GM12874 (cell line): ENCODE data around the gene TFCP2.

Experiments used
- CTCF ChIP-seq: IDR thresholded peaks from 2 replicates; pipeline ENCODE4 v1.5.1; 2011; ENCODE audit warnings: low read depth, mild to moderate bottlenecking, control low read depth, low read length, moderate library complexity; ENCODE audit not compliant: insufficient read depth

The TFCP2 gene

GRCh38 chr12:51163795-51164194, 9.1 kb downstream of the TFCP2 start:
- TF ChIP-seq CTCF = no peak

DNA sequence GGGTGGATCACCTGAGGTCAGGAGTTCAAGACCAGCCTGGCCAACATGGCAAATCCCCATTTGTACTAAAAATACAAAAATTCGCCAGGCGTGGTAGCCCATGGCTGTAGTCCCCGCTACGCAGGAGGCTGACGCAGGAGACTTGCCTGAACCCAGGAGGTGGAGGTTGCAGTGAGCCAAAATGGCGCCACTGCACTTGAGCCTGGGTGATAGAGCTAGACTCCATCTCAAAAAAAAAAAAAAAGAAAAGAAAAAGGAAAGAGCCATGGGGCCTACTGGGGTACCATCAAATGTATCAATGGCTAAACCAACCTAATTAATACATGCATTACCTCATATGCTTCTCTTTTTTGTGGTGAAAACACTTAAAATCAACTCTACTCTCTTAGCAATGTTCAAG, 10.7 kb downstream of the TFCP2 start:
- TF ChIP-seq CTCF = no peak

GRCh38 chr12:51160814-51161459, 12.0 kb downstream of the TFCP2 start:
- TF ChIP-seq CTCF = no peak

DNA sequence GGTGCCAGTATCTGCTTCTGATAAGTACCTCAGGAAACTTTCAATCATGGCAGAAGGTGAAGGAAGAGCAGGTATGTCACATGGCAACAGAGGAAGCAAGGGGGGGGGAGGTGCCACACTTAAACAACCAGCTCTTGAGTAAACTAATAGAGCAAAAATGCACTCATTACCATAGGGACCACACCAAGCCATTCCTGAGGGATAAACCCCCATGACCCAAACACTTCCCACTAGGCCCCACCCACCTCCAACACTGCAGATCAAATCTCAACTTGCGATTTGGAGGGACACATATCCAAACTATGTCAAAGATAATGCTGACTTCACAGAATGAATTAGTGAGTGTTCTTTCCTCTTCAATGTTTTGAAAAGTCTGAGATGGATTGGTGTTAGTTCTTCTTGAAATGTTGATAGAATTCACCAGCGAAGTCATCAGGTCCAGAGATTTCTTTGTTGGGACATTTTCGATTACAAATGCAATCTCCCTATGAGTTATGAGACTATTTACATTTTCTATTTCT, 16.6 kb downstream of the TFCP2 start:
- TF ChIP-seq CTCF = no peak

- no peak for TF ChIP-seq CTCF
Measured at GRCh38 chr12:51152953-51153352, 20.0 kb downstream of the TFCP2 start.

- no peak for TF ChIP-seq CTCF
Measured at GRCh38 chr12:51150777-51151176, 22.2 kb downstream of the TFCP2 start.

GRCh38 chr12:51147309-51147708, 25.6 kb downstream of the TFCP2 start:
- no peak for TF ChIP-seq CTCF
